Thoracic aorta (tissue), 2 donors: ENCODE results near the gene CLDND1. TPM values are rescaled to one million over a fixed set of nuclear protein-coding genes. Genes with fewer than 3 reads are reported as not detected.

Experiments
- ATAC-seq: fragments of 150-250 bp; one replicate; pipeline ENCODE4 v1.8.0; 2017; ENCODE audit warnings: low read depth; ENCODE audit not compliant: insufficient number of reproducible peaks, low FRiP score
- DNase-seq: peaks from one replicate; pipeline ENCODE4 v3.0.0-alpha.2; 2020; ENCODE audit warnings: low spot score
- H3K27ac ChIP-seq, 2 donors: fragments of 200-600 bp; sonication (generic); 1 replicate in 1 of 2; 2 replicates in 1 of 2; pipeline ENCODE4 v1.5.1; 2016; ENCODE audit warnings: mild to moderate bottlenecking in 2 of 2, moderate library complexity in 2 of 2
- H3K27me3 ChIP-seq: fragments of 200-600 bp; sonication (generic); replicated peaks from 2 replicates; pipeline ENCODE4 v1.6.0; 2016; ENCODE audit warnings: mild to moderate bottlenecking; ENCODE audit not compliant: insufficient read depth
- H3K36me3 ChIP-seq: fragments of 200-600 bp; sonication (generic); one replicate; pipeline ENCODE4 v1.5.1; 2016
- H3K4me1 ChIP-seq, 2 donors: fragments of 200-600 bp; sonication (generic); 1 replicate in 1 of 2; 2 replicates in 1 of 2; pipeline versions ENCODE4 v1.5.1 to v1.6.0; 2016; ENCODE audit warnings: low read depth in 2 of 2, mild to moderate bottlenecking in 1 of 2; ENCODE audit not compliant: control insufficient read depth in 1 of 2
- H3K4me3 ChIP-seq: fragments of 200-600 bp; sonication (generic); 2 replicates; pipeline ENCODE4 v1.5.1; 2016; ENCODE audit warnings: mild to moderate bottlenecking
- H3K9me3 ChIP-seq: fragments of 200-600 bp; sonication (generic); 2 replicates; pipeline ENCODE4 v1.5.1; 2016
- CTCF ChIP-seq: fragments of 200-600 bp; sonication (generic); IDR thresholded peaks from one replicate; pipeline ENCODE4 v1.5.1; 2019; ENCODE audit warnings: antibody characterized with exemption
- total RNA-seq, 2 donors: library from RNA; depleted of rRNA; stranded (reverse); fragments of >200 nt; gene quantifications; one replicate each; pipeline versions ENCODE4 v1.1.0 to v1.2.3, GENCODE V29; 2016

CLDND1 gene
- total RNA-seq, 2 donors from 2014 or later, result 134 to 175 TPM

GRCh38 chr3:98514948-98515347, 7.8 kb downstream of the CLDND1 start:
- no peak for DNase-seq
- ATAC-seq, result no peak
- H3K4me3 ChIP-seq, result no peak overlapping the region
- H3K27me3 ChIP-seq, result no peaks in the 10 kb centered on the region
- no peak overlapping the region for H3K27ac ChIP-seq
- H3K4me1 ChIP-seq, result peaks cover 7 to 12% of the 10 kb centered on the region in 2 donors
- H3K36me3 ChIP-seq, result peaks cover 4% of the 10 kb centered on the region
- TF ChIP-seq CTCF, result no peak
- H3K9me3 ChIP-seq, result no peaks in the 10 kb centered on the region

- Histone ChIP-seq H3K4me1 (peaks cover 0 to under 1% of the 10 kb centered on the region in 2 donors), H3K27me3 (no peaks in the 10 kb centered on the region), H3K4me3 (no peak overlapping the region), H3K9me3 (no peaks in the 10 kb centered on the region), H3K27ac (no peak overlapping the region), H3K36me3 (peaks cover 4% of the 10 kb centered on the region)
- no peak for DNase-seq
- TF ChIP-seq CTCF, result no peak
- ATAC-seq, result no peak
Observed at GRCh38 chr3:98513736-98514135, 9.0 kb downstream of the CLDND1 start.

- no peaks in the 10 kb centered on the region for H3K4me1 ChIP-seq
- no peaks in the 10 kb centered on the region for H3K9me3 ChIP-seq
- no peak overlapping the region for H3K4me3 ChIP-seq
- H3K36me3 ChIP-seq, result peaks cover 4% of the 10 kb centered on the region
- no peak overlapping the region for H3K27ac ChIP-seq
- ATAC-seq, result no peak
- no peak for TF ChIP-seq CTCF
- DNase-seq, result no peak
- no peaks in the 10 kb centered on the region for H3K27me3 ChIP-seq
Observed at GRCh38 chr3:98513091-98513511, 9.6 kb downstream of the CLDND1 start.

GRCh38 chr3:98512576-98512975, 10.1 kb downstream of the CLDND1 start:
- Histone ChIP-seq H3K4me1 (no peaks in the 10 kb centered on the region), H3K4me3 (no peak overlapping the region), H3K9me3 (no peaks in the 10 kb centered on the region), H3K27me3 (no peaks in the 10 kb centered on the region), H3K27ac (no peak overlapping the region), H3K36me3 (peaks cover 4% of the 10 kb centered on the region)
- ATAC-seq (no peak), DNase-seq (no peak)
- no peak for TF ChIP-seq CTCF

GRCh38 chr3:98508582-98508981, 14.1 kb downstream of the CLDND1 start:
- Histone ChIP-seq H3K4me1 (no peaks in the 10 kb centered on the region), H3K27me3 (no peaks in the 10 kb centered on the region), H3K36me3 (peaks cover 4% of the 10 kb centered on the region), H3K9me3 (no peaks in the 10 kb centered on the region), H3K27ac (no peak overlapping the region), H3K4me3 (no peak overlapping the region)
- no peak for DNase-seq
- no peak for TF ChIP-seq CTCF
- no peak for ATAC-seq
